ENCODE data around the gene ENKUR.
"Not testable (repeated sequence)": the region's sequence is repeated elsewhere in the genome, so short reads cannot be mapped to it uniquely, and the experiment has no call there.

Gene ENKUR

DNA sequence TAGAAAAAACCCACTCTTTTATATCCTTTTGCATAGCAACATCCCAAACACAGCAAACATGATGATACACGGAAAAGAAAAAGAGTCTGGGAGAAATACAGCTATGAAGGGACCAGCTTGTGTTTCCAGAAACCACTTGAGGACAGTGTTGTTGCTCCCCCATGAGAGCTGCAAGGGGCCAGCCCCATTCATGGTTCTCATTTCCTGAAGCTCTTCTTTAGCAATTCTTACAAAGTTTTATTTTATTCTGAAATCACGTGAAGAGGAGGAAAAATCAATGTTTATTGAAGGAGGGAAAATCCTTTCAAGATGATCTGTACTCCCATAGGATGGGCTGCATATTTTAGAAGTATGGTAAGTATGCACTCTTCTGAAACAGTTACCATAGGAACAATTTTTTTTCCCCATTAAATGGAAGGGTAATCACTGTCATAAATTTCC is 46.1 kb downstream of the ENKUR start:
- DNase-seq = no peak

DNA sequence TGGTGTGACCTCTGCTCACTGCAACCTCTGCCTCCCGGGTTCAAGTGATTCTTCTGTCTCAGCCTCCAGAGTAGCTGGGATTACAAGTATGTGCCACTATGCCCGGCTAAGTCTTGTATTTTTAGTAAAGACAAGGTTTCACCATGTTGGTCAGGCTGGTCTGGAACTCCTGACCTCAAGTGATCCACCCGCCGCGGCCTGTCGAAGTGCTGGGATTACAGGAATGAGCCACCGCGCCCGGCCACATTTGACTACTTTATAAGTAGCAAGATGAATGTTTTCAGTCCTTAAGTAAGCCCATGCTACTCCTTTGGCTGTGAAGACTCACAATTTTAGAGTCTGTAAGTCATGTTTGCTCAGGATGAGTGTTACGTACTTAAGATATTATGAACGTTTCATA is 47.0 kb downstream of the ENKUR start:
- not testable (repeated sequence) for DNase-seq

DNA sequence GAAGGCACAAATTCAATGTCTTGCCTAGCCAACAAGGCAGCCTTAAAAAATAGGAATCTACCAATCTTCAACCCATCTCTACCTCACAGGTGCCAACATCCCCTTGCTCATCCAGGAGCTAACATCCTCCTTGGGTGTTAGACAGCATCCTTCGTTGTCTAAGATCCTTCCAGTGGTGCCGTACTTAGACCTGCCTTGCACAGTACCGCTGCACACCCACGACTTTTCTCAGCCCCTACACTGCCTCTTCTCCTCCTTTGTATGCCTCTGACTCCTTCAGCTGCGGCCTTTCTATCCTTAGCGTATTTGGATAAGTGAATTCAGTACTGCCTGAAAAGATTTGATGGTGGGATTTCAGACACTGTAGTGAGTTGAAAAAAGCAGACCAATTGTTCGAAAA is 47.6 kb downstream of the ENKUR start:
- no peak for DNase-seq

DNA sequence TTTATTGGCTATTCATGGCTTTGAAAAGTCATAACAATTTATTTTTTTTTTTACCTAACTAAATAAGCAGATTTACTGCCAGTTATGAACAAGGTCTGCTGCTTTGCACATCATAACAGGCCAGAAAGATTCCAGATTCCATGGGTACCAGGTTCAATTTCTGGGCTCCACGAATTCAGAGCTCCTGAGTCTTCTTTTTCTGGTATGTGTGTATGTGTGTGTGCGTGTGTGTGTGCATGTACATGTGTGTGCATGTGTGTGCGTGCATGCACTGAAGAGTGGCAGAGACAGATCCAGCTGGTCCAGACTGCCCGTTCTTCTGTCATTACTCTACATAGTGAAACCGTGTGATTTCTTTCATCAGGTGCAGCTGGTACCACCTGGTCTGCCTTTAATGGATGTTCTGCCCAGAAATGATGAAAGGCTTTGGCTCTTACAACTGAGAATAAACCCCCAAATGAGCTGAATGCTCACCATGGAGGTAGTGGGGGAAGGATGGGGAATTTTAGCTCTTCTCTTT is 48.9 kb downstream of the ENKUR start:
- no peak for DNase-seq

DNA sequence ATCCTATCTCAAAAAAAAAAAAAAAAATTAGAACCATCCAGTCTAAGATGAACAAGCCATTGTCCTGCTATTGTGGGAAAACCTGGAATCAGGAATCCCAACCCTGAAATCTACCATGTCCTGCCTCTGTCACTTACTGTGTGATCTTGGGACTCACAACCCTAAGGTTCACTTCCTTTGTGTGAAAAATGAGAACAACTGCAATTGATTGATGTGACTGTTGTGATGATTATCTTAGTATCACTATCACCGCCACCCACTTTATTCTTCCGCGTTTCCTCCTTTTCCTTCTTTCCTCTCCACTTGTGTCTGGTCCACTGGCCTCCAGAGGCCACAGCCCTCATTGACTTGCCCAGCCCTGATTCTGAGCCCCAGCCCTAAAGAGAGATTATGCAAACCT is 50.9 kb downstream of the ENKUR start:
- no peak for DNase-seq

DNA sequence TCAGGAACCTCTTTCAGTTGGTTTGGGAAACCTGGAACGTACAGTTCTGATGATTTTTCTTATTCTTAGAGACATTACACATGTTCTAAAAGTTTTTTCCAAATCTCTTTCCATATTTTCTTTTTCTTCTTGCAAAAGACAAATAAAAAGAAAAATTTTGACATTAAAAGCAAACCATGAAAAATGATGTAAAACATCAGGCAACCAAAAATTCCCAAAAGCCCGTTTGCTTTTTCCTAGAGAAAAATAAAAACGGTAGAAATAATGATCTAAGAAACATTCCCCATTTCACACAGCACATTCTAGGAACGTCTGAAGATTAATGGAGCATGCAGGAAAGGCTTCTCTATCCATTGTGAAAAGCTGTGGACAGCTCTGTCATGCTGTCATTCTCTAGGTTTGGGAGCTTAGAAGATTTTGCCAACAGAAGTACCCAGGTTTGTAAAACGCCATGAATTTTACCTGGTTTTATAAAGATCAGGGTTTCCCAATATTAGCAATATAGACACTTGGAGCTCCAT is 52.4 kb downstream of the ENKUR start:
- no peak for DNase-seq

DNA sequence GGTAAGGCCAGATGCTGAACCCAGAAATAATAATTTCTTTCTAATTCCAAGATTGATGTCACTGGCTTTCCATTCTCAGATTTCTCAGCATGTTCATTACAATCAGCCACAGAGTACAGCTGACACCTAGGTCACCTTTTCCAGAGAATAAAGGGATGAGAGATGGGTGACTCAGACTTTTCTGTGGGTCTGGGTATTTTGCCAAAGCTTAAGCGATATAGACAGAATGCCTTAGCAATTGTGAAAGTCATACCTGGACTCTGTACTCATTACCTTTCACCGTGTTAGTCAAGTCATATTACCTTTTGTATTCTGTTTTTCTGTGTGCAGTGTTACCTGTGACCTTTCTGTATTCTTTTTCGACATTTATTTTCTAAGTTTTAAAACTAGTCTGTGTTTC is 53.0 kb downstream of the ENKUR start:
- DNase-seq = no peak

DNA sequence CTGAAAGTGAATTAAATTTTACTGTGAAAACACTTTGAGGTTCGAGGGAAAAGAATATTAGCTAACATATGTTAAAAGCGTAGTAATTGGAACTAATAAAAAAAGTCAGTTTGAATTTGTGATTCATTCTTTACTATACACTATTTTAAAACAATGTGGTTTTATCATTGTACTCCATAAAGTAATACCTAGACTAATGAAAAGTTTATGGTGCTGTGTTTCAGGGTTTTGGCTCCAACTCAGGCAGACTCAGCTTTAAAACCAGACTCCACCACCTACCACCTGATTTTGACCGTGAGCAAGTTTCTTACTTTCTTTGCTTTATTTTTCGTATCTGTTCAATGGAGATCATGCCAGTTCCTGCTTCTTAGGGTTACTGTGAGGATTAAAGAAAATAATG is 54.4 kb downstream of the ENKUR start:
- no peak for DNase-seq

DNA sequence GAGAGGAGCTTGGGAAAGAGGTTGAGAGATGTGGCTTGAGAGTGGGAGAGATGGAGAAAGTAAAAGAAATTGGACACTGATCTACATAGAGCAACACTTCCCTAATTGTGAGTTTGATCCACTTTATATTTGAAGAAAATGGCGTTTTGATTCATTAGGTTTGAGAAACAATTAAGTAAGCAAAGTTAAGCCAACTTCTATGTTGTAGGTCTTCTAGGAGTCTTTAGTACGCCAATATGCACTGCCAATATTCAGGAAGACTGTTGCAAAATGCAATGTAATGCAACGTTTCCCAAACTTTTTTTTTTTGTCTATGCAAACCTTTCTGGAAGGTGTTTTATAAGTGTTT is 56.6 kb downstream of the ENKUR start:
- no peak for DNase-seq

DNA sequence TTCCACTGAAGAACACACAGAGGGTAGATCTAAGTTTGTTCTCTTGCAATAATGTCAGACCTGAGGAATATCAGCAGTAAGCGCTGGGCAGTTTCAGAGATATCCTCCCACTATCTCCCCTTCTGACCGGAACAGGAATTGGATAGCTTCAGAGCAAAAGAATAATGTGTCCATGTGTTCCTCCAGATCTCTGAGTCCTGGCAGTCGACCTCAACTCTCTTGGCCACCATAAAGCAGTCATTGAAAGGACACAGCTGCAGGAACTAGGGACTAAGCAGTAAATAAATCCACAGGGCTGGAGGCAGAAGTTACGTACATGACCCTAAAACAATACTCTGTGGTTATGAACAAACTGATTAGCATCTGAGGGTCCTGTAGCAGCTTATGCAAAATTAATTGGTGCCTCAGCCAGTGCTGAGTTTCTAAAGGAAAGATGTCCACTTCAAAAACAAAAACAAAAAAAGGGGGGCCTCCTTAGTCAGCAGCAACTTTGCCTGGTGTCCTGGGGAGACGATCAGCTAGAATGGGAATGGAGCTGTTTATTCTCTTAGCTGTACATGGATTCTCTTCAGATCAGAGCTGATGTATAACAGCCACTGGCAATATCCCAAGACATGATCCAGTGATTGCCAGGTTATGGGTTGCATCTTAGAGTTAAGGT is 57.1 kb downstream of the ENKUR start:
- DNase-seq = no peak

DNA sequence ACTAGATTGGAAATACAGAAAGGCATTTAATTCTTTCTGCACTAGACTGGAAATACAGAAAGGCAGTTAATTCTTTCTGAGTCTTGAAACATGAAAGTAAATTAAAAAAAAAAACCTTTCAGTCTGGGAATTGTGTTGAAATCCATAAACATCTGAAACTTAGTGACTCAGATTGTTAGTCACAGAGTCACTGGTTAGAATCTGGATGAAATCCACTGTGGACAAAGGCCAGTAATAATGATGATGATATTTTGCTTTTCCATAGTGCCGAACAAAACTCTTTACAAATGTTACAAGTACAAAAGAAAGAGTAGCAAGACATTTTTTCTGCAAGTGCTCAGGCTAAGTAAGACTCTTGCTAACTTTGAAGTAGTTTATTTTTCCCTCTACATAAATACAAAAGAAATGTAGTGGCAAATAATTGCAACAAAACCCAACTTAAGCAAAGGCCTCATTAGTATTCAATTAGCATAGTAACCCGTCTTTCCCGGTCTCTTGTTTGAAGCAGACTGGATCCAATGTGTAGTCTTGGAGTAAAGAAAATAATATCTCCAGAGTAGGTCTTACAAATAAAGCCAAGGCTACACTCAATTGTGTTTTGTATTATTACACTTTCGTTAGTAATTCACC is 57.8 kb downstream of the ENKUR start:
- no peak for DNase-seq

DNA sequence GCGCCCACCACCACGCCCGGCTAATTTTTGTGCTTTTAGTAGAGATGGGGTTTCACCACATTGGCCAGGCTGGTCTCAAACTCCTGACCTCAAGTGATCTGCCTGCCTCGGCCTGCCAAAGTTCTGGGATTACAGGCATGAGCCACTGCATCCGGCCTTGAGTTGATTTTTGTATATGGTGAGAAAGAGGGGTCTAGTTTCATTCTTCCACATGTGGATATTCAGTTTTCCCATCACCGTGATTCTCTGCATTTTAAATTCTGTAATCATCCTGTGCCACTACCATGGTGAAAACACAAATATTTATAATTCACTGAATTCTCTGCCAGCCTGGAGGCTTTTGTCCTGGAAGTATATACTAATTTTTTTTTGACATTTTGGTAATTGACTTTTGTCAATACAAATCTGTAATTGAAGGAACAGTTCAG is 58.3 kb downstream of the ENKUR start:
- not testable (repeated sequence) for DNase-seq

DNA sequence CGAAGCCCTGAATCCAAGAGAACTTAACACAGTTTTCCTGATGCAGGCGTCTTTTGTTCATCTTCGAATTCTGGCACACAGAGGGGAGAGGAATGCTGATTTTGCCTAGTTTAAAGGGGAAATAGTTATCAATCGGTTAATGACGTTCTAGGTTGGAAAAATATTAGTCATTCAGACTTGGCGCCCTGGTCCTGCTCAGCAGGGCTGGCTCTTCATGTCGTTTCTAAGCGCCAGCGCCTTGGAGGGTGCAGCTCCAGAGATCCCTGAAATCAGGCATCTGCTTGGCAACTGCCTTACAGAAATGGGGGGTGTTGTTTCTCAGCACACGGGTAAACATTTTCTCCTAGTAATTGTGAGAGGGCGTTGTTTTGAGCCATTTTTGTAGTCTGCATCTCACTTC is 62.3 kb downstream of the ENKUR start:
- no peak for DNase-seq

DNA sequence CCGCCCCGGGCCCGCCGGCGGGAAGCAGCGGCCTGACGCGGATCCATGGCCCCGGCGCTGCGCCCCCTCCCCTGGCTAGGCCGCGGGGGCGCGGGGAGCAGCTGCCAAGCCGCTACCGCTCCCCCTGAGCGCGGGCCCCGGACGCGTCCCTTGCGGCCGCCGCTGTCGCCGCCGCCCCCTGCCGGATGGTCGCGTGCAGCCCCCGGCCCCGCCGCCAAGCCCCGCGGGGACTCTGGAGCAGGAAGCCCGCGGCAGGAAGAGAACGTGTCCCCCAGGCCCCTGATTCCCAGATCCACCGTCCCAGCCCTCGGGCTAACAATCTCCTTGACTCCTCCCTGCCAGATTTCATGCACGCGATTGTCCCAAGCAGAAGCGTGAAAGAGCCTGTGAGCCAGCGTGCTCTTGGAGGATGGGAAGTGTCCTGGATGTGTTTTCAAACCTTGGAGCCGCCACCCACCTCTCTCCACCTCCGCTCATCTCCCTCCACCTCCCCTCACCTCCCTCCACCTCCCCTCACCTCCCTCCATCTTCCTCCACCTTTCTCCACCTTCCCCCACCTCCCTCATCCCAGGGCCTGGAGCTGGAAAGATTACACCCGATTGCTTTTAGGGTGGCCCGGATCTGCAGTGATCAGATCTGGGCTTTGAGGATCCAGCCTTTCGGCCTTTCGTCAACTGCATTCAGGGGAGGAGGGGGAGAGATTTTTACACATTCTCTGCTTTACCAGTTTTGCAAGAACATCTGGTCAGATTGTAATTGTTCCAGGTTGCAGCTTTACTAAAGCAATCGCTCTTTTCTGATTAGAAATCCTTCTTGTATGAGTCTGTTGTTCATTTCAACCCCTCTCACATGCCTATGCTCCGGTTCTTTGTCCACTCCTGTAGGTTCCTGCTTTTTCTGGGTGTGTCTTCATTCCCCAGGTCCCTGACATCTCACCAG is 63.0 kb downstream of the ENKUR start:
- DNase-seq = no peak

DNA sequence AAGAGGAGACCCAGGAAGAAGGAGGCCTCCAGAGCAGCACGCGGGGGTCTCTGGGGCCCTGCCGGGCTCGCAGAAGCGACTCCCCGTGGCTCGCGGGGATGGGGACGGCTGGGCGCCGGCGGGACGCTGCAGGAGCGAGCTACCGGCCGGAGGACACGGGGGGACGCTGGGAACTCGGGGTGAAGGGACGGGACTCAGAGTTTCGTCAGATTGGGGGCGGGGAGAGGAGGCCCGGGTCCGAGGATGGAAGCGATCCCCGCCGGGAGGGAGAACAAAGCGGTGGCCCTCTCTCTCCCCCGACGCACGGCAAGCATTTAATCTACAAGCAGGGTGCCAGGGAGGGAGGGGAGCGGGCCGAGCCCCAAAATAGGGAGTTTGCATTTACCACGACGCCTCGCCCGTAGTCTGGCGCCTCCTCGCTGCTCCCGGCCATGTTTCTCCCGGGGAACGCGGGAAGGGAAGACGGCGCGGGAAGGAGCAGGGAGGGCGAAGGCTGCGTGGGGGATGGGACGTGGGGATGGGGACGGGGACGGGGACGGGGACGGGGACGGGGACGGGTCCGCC is 63.7 kb downstream of the ENKUR start, which contains the start of gene PRTFDC1:
Gene PRTFDC1 (minus strand): TSS at position 464 of the 564 bp plus-strand sequence. CDS start 31 bp downstream, at position 433.
- peak in 1 of 2 donors; percentile 17 for DNase-seq

DNA sequence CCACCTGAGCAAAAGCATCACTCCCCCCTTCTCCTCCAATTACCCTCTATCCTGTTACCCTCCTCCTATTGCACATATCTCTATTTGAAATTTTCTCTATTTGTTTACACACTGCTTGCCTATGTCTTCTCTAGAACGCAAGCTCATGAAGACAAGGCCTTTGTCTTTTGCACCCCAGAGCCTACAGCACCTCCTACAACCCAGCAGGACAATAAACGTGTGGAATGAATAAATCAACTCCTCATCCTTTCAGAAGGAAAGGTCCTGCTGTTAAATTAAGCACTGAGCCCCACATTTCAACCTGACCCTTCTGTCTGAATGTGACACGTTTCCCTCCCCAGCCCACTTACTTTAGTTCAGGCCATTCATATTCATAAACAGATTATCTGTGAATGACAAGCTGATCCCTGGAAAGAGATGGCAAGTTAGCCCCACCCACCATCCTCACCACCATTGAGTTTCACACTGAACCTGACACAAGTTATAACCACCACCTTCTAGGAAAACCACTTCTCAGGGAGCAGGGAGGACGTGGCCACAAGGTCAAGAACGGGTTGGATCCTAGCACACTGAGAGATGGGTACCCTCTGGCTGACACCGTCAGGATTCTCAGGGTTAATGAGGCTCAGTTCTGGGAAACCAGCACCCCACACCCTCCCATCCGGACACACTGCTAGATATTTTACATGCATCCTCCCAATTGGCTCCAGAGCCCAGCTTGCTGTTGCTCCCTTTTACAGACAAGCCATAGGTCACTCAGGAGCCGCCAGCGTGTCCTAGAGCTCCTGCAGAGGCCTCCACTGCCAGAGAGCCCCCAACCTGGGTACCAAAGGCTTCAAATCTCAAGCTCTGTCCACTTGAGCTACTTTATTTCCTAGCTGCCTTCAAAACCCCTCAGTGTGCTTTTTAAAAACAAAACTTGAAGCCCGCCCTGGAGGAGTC is 64.5 kb downstream of the ENKUR start:
- no peak for DNase-seq

DNA sequence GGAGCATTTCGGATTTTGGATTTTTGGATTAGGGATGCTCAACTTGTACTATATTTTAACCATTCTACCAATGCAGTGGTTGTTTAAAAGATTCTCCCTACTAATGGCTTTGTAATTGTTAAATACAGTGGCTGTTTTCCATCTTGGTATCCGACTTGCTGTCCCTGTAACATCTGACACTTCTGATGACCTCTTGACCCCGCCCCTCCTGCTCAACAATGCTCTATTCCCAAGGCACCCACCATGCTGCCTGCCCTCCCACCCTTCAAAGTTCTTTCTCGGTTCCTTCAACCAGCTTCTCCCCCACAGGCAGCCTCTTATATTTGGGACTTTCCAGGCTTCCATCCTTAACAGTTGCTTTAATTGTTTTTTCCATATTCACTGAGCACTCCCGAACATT is 65.5 kb downstream of the ENKUR start:
- no peak for DNase-seq

DNA sequence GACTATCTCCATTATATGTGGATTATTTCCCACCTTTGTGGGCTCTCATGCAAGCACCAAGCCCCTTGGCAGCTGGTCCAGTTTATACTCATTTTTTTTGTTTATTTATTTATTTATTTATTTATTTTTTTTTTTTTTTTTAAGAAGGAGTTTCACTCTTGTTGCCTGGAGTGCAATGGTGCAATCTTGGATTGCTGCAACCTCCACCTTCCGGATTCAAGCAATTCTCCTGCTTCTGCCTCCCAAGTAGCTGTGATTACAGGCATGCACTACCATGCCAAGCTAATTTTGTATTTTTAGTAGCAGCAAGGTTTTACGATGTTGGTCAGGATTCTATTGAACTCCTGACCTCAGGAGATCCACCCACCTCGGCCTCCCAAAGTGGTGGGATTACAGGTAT is 66.3 kb downstream of the ENKUR start:
- no peak for DNase-seq

DNA sequence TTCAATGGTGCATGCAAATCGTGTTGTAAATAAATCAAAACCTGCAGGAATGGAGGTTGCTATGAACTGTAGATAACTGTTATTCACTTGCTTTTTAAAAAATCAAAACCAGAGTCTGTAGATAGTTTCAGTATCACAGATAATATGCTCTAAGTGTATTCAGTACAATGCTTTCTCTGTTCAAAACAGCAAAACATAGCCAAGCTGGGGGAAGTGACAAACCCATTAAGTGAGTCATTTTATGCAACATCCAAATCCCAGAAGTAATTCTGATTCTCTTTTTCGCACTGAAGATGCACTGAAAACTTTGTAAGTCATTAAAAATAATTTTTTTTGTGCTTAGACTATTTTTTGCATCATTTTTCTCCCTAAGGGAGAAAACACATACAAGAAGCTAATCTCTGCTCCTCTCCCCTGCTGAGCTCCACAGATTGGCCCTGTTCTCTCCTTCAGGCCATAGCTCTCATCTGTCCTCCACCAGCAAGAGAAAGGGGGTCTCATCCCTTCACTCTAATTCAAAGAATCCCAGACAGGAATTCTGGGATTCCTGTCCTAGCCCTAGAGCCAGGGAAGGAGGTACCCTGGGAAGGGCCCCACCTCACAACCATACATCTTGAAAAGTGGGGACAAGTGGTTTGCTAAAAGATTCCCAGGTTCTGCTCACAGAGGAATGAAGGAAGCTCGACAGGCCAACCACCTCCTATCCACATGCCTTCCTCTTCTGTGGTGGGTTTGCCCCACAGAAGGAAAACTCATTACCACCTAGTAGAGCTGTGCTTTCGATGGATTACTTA is 68.5 kb downstream of the ENKUR start:
- no peak for DNase-seq

DNA sequence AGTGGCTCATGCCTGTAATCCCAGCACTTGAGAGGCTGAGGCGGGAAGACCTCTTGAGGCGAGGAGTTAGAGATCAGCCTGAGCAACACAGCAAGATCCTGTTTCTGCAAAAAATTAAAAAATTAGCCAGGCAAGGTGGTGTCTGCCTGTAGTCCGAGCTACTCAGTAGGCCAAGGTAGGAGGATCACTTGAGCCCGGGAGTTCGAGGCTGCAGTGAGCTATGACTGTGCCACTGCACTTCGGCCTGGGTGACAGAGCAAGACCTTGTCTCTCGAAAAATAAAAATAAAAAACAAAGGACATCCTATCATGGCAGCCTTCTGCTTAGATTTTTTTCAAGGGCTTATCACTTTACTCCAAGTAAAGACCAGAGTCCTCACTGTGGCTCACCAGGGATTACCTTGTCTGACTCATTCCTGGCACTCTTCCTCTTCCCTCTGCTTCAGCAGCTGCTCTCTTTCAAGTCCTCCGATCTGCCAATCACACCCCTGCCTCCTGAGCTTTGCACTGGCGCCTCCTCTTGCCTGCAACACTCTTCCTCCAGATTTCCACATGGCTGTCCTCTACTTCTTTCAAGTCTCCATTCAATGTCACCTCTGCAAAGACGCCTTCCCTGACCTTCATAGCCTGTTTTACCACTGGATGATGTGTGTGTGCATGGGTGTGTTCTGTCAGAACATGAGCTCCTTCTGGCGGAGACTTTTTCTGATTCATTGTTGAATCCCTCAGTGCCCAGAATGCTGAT is 71.3 kb downstream of the ENKUR start:
- DNase-seq = no peak
